Fibroblast of skin of abdomen (primary cell): ENCODE results near the gene BPIFA2.

Experiments
- DNase-seq: peaks from one replicate; pipeline ENCODE4 v3.0.0-alpha.2; 2013

BPIFA2 gene

DNA sequence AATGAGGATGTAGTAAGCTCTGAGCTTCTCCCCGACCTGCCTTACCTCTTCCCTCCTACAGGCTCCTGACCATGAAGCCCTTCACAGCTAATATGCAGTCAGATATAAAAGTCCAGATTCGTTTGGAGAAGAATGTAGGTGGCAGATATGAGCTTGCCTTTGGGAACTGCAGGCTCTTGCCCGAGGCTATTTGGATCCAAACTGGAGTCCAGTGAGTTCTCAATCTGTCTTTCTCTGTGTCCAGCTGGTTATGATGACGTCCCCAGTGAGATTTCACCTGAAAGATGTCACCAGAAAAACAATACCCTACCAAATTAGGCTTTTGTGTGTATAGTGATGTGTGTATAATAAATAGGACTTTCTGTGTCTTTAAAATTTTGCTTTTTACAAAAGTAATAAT is 34.5 kb downstream of the BPIFA2 start:
- DNase-seq: no peak

DNA sequence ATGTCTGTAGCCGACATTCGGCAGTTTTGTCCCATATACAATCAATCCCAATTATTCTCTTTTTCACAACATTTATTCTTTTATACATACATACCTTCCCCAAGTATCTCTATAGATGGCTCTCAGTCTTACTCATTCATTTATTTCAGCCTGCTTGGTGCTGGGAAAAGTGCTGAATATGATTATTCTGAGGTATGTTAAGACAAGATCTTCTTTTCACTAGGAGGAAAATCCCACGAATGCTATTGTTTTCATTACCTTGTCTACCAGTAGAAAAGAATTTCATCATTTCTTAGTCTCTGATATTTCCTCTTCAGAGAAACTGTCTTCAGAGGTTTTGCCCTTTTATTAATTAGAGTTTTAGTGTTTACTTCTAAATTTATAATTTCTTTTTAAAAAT is 35.5 kb downstream of the BPIFA2 start:
- DNase-seq: no peak

DNA sequence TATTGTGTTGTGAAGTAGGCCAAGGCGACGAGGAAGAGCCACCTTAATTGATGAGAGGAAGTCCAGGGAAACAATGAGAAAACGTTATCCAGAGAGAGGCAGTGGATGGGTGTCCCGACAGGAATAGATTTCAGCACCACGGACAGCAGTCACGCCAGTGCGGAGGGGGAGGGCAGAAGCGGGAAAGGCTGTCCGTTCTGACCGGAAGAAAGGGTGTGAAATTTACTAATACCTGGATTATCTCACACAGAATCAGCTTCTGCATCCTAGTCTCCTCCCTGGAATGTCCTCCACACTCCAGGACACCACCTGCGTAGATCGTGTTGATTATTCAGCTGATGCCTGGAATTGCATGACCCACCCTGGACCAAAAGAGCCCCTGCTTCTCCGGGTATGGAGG is 41.8 kb downstream of the BPIFA2 start:
- DNase-seq: peak; percentile 51

DNA sequence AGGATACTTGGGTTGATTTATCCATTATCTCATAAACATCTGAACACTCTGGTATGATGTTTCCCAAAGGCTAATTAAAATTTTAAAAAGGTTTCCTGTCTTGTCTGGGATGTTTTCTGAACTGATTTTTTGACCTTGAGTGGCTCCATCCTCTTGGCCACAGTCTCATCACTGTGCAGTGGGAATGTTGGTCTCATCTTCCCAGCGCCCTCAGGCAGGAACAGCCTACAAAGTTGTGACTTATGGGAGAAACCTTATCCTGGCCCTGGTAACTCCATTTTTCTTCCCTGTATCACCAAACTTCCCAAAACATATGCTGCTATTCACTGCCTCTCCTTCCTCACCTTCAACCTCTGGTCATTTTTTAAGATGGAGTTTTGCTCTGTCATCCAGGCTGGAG is 42.4 kb downstream of the BPIFA2 start:
- DNase-seq: no peak

DNA sequence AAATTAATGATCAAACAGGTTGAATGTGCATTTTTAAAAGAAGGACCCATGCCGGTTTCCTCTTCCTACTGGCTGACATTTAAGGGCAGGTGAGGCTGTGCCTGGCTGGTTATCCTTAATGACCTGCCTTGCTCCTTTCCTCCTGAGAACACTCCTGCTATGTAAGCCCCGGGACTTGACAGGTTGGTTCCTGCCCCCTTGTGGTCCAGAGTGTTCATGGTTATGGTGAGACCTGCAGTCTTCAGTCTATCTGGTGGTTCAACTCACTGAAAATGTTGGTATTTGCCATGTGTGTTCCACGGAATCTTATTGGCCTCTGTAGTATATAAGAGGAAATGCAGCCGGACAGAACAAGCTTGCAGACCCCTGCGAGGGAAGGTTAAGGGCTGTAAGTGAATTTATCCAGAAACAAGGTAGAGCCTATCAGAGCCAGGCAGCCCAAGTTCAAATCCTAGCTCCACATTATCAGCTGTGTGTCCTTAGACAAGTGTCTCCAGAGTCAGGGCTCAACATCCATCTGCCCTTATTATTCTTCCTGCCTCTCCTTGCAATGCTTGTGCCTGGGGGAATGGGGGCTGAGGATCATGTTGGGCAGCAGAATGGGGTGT is 44.0 kb downstream of the BPIFA2 start:
- DNase-seq: peak; percentile 6

DNA sequence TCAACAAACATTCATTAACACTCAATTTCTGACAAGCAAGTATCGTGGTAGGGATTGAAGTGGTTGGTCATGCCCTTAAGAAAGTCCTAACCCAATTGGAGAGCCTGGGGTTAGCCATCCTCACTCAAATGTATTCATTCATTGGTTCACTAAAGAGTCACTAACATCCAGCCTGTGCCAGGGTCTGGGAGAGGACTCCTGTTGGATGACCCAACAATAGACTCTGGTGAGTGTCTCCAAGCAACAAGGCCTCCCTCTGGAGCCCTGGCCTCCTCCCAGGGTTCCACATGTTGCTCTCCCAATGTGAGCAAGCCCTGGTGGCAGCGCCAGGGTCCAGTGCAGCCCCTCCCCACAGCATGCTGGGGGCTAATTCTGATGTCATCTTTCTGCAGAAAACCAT is 49.1 kb downstream of the BPIFA2 start, which contains the start of gene BPIFA3:
TSS of gene BPIFA3 (plus strand) at position 301 of the 400 bp plus-strand sequence. CDS start 185 bp downstream, outside the sequence.
- no peak for DNase-seq

DNA sequence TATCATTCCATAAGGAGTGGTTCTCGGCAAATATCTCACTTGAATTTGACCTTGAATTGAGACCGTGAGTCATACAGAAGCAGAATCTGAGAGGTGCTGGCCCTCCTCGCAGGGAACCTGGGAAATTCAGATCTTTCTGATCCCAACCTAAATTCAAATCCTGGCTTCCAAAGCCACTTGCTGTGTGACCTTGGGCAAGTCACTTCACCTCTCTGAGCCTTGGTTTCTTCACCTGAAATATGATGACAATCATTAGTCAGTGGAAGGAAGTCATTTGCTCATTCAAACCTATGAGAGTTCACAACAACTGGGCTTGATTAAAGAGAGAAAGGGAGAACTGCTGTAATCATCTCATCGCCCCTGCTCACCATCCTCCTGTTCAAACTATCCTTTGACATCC is 56.4 kb downstream of the BPIFA2 start:
- DNase-seq: no peak

DNA sequence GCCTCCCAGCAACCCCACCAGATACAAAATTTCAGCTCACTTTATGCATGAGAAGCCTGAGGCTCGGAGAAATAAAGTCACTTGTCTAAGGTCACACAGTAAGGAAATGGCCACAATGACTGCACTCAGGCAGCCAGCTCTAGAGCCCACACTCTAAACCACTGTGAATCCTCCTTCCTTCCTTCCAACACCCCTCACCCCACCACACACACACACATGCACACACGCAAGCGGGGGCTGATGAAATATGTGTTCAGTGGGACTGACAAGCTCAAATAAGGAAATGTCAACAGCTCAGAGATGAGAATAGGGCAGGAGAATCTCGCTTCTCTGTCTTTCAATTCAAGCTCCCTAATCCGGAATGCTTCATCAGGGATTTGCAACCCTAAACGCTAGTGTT is 61.9 kb downstream of the BPIFA2 start:
- DNase-seq: no peak
